ENCODE measurements around the gene NFIA.

DNA sequence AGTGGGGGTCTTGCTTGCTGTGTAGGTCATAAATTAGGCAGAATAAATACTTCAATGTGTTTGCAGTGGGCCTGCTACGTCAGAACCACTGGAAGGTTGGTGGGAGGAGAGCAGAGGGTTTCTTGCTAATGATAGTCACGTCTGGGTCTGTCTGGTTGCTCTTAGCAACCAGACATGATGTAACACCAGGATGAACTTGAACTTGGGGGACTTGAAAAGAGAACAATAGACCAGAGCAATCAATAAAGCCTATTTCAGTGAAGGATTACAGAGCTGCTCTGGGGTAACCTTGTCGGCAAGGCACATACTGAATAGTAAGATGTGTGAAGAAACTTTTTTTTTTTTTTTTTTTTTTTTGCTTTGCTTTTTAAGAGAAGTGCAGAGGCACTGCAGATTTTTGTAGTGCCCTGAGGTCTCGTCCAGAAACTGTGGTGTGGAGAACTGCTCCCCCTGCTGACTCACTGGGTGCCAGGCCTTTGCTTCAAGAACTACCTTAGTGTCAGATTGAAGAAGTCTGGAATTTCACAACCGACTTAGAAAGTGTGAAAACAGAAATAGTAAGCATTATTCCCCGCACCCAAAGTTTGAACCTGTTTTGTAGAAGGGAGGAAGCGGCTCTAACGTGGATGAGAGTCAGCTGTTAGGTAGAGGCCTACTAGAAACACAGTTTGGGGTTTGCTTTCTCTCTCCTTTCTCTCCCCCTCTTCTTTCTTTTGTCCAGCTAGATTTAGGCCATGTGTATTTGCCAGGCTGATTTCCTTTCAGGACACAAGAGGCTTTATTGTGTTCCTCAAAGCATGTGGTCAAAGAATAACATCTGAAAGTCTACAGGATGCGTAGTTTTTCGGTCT, 371.0 kb downstream of the NFIA start:
- TF ChIP-seq, protein P1, sequence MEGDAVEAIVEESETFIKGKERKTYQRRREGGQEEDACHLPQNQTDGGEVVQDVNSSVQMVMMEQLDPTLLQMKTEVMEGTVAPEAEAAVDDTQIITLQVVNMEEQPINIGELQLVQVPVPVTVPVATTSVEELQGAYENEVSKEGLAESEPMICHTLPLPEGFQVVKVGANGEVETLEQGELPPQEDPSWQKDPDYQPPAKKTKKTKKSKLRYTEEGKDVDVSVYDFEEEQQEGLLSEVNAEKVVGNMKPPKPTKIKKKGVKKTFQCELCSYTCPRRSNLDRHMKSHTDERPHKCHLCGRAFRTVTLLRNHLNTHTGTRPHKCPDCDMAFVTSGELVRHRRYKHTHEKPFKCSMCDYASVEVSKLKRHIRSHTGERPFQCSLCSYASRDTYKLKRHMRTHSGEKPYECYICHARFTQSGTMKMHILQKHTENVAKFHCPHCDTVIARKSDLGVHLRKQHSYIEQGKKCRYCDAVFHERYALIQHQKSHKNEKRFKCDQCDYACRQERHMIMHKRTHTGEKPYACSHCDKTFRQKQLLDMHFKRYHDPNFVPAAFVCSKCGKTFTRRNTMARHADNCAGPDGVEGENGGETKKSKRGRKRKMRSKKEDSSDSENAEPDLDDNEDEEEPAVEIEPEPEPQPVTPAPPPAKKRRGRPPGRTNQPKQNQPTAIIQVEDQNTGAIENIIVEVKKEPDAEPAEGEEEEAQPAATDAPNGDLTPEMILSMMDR (IDR thresholded peaks at IDR 0.05; ENCODE audit: low read length), result peak; percentile 86
- no peak for TF ChIP-seq EZH2 (optimal IDR thresholded peaks at IDR 0.05; ENCODE audit: low read depth, low read length)
